ENCODE measurements around the gene TTBK1. TPM values are rescaled to one million over a fixed set of nuclear protein-coding genes. Genes with fewer than 3 reads are reported as not detected.

TTBK1 gene
- total RNA-seq, 2 experiments from 2014 or later = not detected

DNA sequence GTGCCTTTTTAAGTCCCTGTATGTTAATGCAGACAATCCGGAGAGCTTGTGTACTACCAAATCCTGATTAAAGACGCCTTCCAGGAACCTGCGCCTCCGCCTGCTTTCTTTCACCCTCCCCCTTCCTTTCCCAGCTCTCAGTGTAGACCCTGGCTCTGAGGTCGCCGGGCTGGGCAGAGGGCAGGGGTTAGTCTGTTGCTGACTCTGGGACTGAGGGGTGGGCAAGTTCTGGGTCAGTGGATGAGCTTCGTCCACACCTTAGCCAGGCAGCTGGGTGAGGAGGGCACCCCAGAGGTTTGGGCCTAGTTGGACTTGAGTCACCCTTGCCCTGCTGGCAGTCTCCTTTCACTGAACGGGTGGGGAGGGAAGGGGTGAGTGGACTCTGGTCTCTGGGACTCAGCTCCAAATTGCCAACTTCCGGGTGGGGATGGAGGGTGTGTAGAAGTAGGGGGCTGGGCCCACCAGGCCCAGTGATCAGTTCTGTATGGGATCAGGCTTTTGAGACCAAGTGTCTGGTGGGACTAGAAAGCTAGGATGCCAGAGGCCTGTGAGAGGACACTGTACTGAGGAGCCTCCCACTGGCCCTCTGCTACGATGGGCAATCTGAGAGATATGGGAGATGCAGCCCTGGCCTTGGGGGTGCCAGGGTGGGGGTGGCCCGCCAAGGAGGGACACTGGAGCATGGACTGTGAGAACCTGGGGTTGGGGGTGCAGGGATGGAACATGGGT, 33.5 kb downstream of the TTBK1 start:
- Mint-ChIP-seq H3K36me3 (ENCODE audit: low read depth) (no peaks in the 10 kb centered on the region), H3K27me3 (ENCODE audit: low read depth) (peaks cover 73% of the 10 kb centered on the region)
- no peak for ATAC-seq

DNA sequence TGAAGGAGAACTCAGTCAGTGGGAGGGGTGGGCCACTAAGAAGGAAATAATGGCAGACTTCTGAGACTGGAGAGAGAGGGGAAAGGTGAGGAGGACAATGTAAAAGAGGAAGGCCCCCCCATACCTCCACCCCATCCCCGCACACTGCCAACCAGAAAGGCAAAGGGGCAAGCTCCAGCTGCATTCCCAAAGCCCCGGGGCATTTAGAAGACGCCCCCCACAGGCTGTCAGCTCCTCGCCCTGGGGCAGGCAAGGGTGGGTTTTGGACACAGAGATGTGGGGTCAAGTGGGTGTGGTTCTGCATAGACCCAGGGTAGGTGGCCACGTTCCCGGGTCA, 34.0 kb downstream of the TTBK1 start:
- Mint-ChIP-seq H3K27ac (no peak overlapping the region), H3K36me3 (ENCODE audit: low read depth) (no peaks in the 10 kb centered on the region), H3K9me3 (ENCODE audit: insufficient read depth) (no peaks in the 10 kb centered on the region), H3K27me3 (ENCODE audit: low read depth) (peaks cover 71% of the 10 kb centered on the region), H3K4me3 (no peak overlapping the region), H3K4me1 (ENCODE audit: low read depth) (peaks cover 19% of the 10 kb centered on the region)
- CTCF ChIA-PET = interaction anchor here (0.7 kb wide), 1 partner anchor 48 kb away, joined by 4 read pairs; the partner anchor contains the start of gene DNPH1
- ATAC-seq (no peak), DNase-seq (no peak)
- POLR2A ChIA-PET = no interaction called here

More for the DNA sequence above, 33.5 kb downstream of the TTBK1 start:
- CTCF ChIA-PET = interaction anchor here (0.7 kb wide), 1 partner anchor 47 kb away, joined by 4 read pairs; the partner anchor contains the start of gene DNPH1
- H3K9me3 Mint-ChIP-seq (ENCODE audit: insufficient read depth) = no peaks in the 10 kb centered on the region
- DNase-seq = no peak
- POLR2A ChIA-PET = no interaction called here
- peaks cover 18% of the 10 kb centered on the region for H3K4me1 Mint-ChIP-seq (ENCODE audit: low read depth)
- H3K27ac Mint-ChIP-seq = no peak overlapping the region
- H3K4me3 Mint-ChIP-seq = no peak overlapping the region

DNA sequence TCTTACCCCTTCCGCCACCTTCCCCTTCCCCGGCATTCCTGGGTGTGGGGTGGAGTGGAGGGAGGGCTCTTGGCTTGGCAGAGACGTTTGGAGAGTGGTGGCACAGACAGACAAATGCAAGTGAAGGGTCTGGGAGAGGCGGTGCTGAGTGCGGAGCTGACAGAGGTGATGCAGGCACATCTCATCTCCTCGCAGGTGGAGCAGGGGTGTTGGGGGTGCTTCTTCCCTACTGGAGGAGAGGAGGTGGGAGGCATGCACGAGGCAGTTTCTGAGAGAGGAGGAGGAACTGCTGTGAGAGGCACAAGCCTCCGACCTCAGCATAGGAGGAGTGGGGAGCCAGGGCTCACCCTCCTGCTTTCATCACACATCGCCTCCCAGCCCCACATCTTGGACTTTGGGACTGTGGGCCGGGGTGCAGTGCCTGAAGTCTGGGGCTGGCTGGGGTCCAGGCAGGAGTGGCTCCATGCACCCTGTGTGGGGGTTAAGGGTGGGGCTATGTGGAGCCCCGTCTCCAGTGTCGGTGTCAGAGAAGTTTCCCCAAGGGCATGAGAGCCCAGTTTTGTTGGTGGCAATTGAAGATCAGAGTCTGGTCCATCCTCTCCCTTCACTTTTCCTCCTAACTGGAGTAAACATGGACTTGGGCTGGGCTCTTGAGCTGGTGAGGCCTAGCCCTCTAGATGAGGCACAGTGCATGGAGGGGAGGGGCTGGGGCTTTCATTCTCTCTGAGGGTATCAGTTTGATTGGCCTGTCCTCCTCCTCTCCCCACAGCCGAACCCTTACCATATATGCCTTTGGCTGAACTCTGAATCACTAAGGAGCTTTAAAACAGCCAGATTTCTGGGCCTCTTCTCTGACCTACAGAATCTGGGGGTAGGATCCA, 34.6 kb downstream of the TTBK1 start:
- ATAC-seq = no peak
- POLR2A ChIA-PET = no interaction called here
- DNase-seq = no peak
- Mint-ChIP-seq H3K36me3 (ENCODE audit: low read depth) (no peaks in the 10 kb centered on the region), H3K27me3 (ENCODE audit: low read depth) (peaks cover 73% of the 10 kb centered on the region), H3K4me3 (no peak overlapping the region), H3K4me1 (ENCODE audit: low read depth) (peaks cover 20% of the 10 kb centered on the region), H3K27ac (no peak overlapping the region), H3K9me3 (ENCODE audit: insufficient read depth) (no peaks in the 10 kb centered on the region)
- CTCF ChIA-PET = interaction anchor here (1.0 kb wide), 1 partner anchor 9 kb away, joined by 3 read pairs; no protein-coding TSS in a partner anchor

DNA sequence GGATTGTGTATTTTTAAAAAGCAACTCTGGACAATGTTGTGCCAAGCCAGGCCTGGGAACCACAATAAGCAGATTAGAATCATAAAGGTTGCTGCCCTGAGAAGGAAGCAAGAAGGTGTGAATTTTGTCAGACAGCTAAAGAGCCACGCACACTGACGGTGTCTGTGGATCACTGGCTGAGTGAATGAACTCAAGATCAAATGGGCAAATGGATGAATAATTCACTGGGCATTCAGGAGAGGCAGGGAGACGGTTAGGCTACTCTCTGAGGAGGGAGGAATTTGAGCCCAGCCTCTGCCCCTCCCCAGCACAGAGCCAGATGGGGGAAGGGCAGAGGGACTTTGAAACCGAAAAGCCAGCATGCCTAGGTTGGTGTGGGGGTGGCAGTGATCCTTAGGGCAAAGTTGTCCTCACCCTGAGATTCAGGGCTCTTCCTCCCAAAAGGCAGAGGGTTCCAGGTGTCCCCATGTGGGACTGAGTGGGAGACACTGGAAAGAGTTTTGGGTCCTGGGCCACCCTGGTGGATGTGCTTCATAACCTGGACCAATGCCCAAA, 35.3 kb downstream of the TTBK1 start:
- Mint-ChIP-seq H3K9me3 (ENCODE audit: insufficient read depth) (no peaks in the 10 kb centered on the region), H3K27ac (no peak overlapping the region), H3K4me3 (no peak overlapping the region), H3K27me3 (ENCODE audit: low read depth) (peaks cover 68% of the 10 kb centered on the region), H3K36me3 (ENCODE audit: low read depth) (no peaks in the 10 kb centered on the region), H3K4me1 (ENCODE audit: low read depth) (peaks cover 20% of the 10 kb centered on the region)
- no peak for ATAC-seq
- no peak for DNase-seq
- POLR2A ChIA-PET = no interaction called here
- CTCF ChIA-PET = interaction anchor here (1.0 kb wide), 1 partner anchor 9 kb away, joined by 3 read pairs; no protein-coding TSS in a partner anchor

DNA sequence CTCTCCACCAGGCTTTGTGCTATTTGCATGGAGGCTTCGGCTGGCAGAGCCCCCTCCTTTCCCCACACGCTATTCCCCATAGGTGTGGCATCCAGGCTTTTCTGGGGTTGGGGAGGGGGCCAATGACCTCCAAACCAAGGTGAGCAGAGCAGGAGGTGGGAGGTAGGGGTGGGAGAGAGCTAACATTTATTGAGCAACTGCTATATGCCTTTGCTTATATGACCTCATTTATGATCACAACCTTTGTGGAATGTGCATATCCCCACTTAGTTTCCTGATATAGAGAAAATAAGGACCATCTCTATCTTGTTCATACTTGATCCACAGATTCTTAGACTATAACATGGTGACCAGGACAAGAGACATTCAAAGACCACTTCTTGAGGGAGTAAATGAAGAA, 37.0 kb downstream of the TTBK1 start:
- Mint-ChIP-seq H3K27ac (no peak overlapping the region), H3K4me3 (no peak overlapping the region), H3K27me3 (ENCODE audit: low read depth) (peaks cover 56% of the 10 kb centered on the region), H3K9me3 (ENCODE audit: insufficient read depth) (no peaks in the 10 kb centered on the region), H3K36me3 (ENCODE audit: low read depth) (no peaks in the 10 kb centered on the region), H3K4me1 (ENCODE audit: low read depth) (peaks cover 15% of the 10 kb centered on the region)
- ATAC-seq = no peak
- CTCF ChIA-PET = interaction anchor here (1.1 kb wide), 3 partner anchors 28 to 227 kb away, joined by 3 read pairs; partner anchors contain the start of gene CRIP3
- POLR2A ChIA-PET = no interaction called here
- no peak for DNase-seq

DNA sequence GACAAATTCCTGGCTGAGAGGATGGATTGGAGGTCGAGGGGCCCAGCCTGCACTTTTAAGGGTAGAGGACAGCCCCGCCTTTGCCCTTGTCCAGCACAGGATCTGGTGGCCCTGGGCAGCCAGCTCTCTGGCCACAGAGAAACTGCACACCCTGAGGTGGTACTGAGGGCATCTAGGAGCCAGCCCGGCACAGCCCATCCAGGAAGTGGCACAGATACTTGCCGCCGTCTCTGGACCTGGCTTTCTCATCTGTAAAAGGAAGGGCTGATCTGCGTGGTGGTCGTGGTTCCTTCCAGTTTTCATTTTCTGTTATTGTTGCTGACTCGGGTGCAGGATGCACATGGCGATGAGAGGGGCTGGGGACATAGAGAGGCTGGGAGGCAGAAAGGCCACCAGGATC, 38.8 kb downstream of the TTBK1 start:
- ChIA-PET CTCF (no interaction called here), POLR2A (no interaction called here)
- Mint-ChIP-seq H3K4me1 (ENCODE audit: low read depth) (peaks cover 10% of the 10 kb centered on the region), H3K27ac (no peak overlapping the region), H3K36me3 (ENCODE audit: low read depth) (no peaks in the 10 kb centered on the region), H3K4me3 (no peak overlapping the region), H3K9me3 (ENCODE audit: insufficient read depth) (no peaks in the 10 kb centered on the region), H3K27me3 (ENCODE audit: low read depth) (peaks cover 56% of the 10 kb centered on the region)
- no peak for DNase-seq
- ATAC-seq = no peak

DNA sequence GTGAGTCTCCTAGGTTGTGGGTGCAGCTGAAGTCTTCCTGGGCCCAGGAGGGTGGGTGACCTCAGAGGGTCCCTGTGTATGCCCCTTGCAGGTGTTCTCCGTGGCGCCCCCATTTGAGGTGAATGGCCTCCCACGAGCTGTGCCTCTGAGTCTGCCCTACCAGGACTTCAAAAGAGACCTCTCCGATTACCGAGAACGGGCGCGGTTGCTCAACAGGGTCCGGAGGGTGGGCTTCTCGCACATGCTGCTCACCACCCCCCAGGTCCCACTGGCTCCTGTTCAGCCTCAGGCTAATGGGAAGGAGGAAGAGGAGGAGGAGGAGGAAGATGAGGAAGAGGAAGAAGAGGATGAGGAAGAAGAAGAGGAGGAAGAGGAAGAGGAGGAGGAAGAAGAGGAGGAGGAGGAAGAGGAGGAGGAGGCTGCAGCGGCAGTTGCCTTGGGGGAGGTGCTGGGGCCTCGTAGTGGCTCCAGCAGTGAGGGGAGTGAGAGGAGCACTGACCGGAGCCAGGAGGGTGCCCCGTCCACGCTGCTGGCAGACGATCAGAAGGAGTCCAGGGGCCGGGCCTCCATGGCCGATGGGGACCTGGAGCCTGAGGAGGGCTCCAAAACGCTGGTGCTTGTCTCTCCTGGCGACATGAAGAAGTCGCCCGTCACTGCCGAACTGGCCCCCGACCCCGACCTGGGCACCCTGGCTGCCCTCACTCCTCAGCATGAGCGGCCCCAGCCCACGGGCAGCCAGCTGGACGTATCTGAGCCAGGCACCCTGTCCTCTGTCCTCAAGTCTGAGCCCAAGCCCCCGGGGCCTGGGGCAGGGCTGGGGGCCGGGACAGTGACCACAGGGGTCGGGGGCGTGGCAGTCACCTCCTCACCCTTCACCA, 39.6 kb downstream of the TTBK1 start:
- Mint-ChIP-seq H3K27ac (no peak overlapping the region), H3K4me3 (no peak overlapping the region), H3K36me3 (ENCODE audit: low read depth) (no peaks in the 10 kb centered on the region), H3K9me3 (ENCODE audit: insufficient read depth) (no peaks in the 10 kb centered on the region), H3K27me3 (ENCODE audit: low read depth) (peaks cover 53% of the 10 kb centered on the region), H3K4me1 (ENCODE audit: low read depth) (peaks cover 8% of the 10 kb centered on the region)
- CTCF ChIA-PET = no interaction called here
- POLR2A ChIA-PET = interaction anchor here (0.7 kb wide), 1 partner anchor 59 kb away, joined by 3 read pairs; no protein-coding TSS in a partner anchor
- ATAC-seq (no peak), DNase-seq (no peak)

DNA sequence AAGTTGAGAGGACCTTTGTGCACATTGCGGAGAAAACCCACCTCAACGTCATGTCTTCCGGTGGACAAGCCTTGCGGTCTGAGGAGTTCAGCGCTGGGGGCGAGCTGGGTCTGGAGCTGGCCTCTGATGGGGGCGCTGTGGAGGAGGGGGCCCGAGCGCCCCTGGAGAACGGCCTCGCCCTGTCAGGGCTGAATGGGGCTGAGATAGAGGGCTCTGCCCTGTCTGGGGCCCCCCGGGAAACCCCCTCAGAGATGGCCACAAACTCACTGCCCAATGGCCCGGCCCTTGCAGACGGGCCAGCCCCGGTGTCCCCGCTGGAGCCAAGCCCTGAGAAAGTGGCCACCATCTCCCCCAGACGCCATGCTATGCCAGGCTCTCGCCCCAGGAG, 40.2 kb downstream of the TTBK1 start:
- ChIA-PET CTCF (no interaction called here), POLR2A (no interaction called here)
- Mint-ChIP-seq H3K9me3 (ENCODE audit: insufficient read depth) (no peaks in the 10 kb centered on the region), H3K27me3 (ENCODE audit: low read depth) (peaks cover 54% of the 10 kb centered on the region), H3K36me3 (ENCODE audit: low read depth) (no peaks in the 10 kb centered on the region), H3K4me1 (ENCODE audit: low read depth) (peaks cover 6% of the 10 kb centered on the region), H3K4me3 (no peak overlapping the region), H3K27ac (no peak overlapping the region)
- ATAC-seq = no peak
- no peak for DNase-seq

DNA sequence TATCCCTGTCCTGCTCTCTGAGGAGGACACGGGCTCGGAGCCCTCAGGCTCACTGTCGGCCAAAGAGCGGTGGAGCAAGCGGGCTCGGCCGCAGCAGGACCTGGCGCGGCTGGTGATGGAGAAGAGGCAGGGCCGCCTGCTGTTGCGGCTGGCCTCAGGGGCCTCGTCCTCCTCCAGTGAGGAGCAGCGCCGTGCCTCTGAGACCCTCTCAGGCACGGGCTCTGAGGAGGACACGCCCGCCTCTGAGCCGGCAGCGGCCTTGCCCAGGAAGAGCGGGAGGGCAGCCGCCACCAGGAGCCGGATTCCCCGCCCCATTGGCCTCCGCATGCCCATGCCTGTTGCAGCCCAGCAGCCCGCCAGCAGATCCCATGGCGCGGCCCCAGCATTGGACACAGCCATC, 40.6 kb downstream of the TTBK1 start:
- Mint-ChIP-seq H3K27ac (no peak overlapping the region), H3K4me3 (no peak overlapping the region), H3K36me3 (ENCODE audit: low read depth) (no peaks in the 10 kb centered on the region), H3K4me1 (ENCODE audit: low read depth) (peaks cover 5% of the 10 kb centered on the region), H3K9me3 (ENCODE audit: insufficient read depth) (no peaks in the 10 kb centered on the region), H3K27me3 (ENCODE audit: low read depth) (peaks cover 52% of the 10 kb centered on the region)
- POLR2A ChIA-PET = no interaction called here
- DNase-seq (no peak), ATAC-seq (no peak)
- CTCF ChIA-PET = no interaction called here

DNA sequence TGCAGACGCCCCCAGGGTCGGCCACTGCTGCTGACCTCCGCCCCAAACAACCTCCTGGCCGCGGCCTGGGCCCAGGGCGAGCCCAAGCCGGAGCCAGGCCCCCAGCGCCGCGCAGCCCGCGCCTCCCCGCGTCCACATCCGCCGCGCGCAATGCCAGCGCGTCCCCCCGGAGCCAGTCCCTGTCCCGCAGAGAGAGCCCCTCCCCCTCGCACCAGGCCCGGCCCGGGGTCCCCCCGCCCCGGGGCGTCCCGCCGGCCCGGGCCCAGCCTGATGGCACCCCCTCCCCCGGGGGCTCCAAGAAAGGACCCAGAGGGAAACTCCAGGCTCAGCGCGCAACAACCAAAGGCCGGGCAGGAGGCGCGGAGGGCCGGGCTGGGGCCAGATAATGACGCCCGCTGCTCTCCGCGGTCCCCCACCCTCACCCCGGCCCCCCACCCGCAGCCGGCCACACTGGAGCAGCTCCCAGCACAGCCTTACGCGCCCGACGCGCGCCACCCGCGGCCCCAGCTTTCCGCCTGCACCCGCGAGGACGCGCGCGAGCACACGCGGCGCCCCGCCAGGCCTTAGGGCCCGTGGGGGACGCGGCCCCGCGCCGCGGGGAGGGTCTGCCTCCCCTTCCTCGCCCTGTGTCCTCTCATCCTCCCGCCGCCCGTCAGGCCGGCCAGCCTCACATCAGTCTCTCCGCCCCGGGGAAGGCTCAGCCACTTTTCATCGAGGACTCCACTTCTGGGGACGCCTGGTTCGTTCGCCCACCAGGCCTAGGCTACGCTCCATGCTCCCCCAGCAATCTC, 41.9 kb downstream of the TTBK1 start:
- peaks cover 5% of the 10 kb centered on the region for H3K4me1 Mint-ChIP-seq (ENCODE audit: low read depth)
- no peak for ATAC-seq
- CTCF ChIA-PET = no interaction called here
- DNase-seq = no peak
- no peaks in the 10 kb centered on the region for H3K9me3 Mint-ChIP-seq (ENCODE audit: insufficient read depth)
- no peak overlapping the region for H3K27ac Mint-ChIP-seq
- peaks cover 45% of the 10 kb centered on the region for H3K27me3 Mint-ChIP-seq (ENCODE audit: low read depth)
- H3K4me3 Mint-ChIP-seq = no peak overlapping the region
- H3K36me3 Mint-ChIP-seq (ENCODE audit: low read depth) = no peaks in the 10 kb centered on the region
- POLR2A ChIA-PET = no interaction called here

DNA sequence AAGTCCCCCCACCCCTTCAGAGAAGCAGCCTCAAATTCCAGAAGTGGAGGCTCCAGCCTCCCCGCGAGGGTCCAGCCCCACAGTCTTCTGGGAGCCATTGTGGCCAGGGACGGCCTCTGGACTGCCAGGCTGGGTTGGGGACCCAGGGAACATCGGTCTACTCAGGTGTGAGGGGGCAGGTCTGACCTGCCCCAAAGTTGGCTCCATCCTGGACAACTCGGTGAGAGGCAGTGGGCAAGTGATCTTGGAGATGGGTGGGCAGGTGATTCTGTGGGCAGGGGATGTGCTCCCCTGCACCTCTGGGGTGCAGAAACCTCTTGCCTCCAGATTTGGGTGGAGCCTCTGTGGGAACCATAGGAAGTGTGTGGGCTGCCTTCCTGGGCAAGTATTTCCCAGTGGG, 42.6 kb downstream of the TTBK1 start:
- POLR2A ChIA-PET = no interaction called here
- H3K4me3 Mint-ChIP-seq = no peak overlapping the region
- no peaks in the 10 kb centered on the region for H3K36me3 Mint-ChIP-seq (ENCODE audit: low read depth)
- no peak for DNase-seq
- ATAC-seq = no peak
- peaks cover 5% of the 10 kb centered on the region for H3K4me1 Mint-ChIP-seq (ENCODE audit: low read depth)
- H3K27ac Mint-ChIP-seq = no peak overlapping the region
- peaks cover 45% of the 10 kb centered on the region for H3K27me3 Mint-ChIP-seq (ENCODE audit: low read depth)
- CTCF ChIA-PET = no interaction called here
- no peaks in the 10 kb centered on the region for H3K9me3 Mint-ChIP-seq (ENCODE audit: insufficient read depth)
